ENCODE measurements around the gene ADCY1.
A peak's percentile ranks its signal among the peaks of the same experiment; 100 is the strongest.
"Not testable (repeated sequence)": the region's sequence is repeated elsewhere in the genome, so short reads cannot be mapped to it uniquely, and the experiment has no call there.

ADCY1 gene

GRCh38 chr7:45768516-45769394 lies 194.6 kb downstream of the ADCY1 start:
- peak; percentile 98 for DNase-seq

DNA sequence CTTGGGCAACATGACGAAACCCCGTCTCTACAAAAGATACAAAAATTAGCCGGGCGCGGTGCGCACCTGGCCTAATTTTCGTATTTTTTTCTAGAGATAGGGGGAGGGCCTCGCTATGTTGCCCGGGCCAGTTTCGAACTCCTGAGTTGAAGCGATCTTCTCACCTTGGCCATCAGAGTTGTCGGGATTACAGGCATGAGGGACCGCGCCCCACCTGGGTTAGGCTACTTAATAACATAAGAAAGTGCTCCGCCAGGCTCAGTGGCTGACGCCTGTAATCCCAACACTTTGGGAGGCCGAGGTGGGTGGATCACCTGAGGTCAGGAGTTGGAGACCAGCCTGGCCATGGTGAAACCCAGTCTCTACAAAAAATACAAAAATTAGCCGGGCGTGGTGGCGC lies 195.5 kb downstream of the ADCY1 start:
- not testable (repeated sequence) for DNase-seq

Measured in hematopoietic multipotent progenitor cell treated with erythropoietin and hydrocortisone succinate and interleukin-3 and kit ligand, for 6 days (in vitro differentiated cells).